ENCODE results near the gene ZNF532.
A peak's percentile ranks its signal among the peaks of the same experiment; 100 is the strongest.

Gene ZNF532

GRCh38 chr18:58937071-58937886 is 72.6 kb downstream of the ZNF532 start:
- no peak for DNase-seq (ENCODE audit: low spot score)

GRCh38 chr18:58937887-58938267 is 73.2 kb downstream of the ZNF532 start:
- DNase-seq (ENCODE audit: low spot score) = no peak

GRCh38 chr18:58941426-58942099 is 76.9 kb downstream of the ZNF532 start:
- DNase-seq (ENCODE audit: low spot score) = no peak

GRCh38 chr18:58943896-58944295 is 79.2 kb downstream of the ZNF532 start:
- DNase-seq (ENCODE audit: low spot score) = no peak

GRCh38 chr18:58947136-58947732 is 82.6 kb downstream of the ZNF532 start:
- DNase-seq (ENCODE audit: low spot score) = no peak

- DNase-seq (ENCODE audit: low spot score) = no peak
Observed at GRCh38 chr18:58949031-58949430, 84.4 kb downstream of the ZNF532 start.

- DNase-seq (ENCODE audit: low spot score) = no peak
Observed at GRCh38 chr18:58951986-58952702, 87.5 kb downstream of the ZNF532 start.

- DNase-seq (ENCODE audit: low spot score) = no peak
Observed at GRCh38 chr18:58952858-58953257, 88.2 kb downstream of the ZNF532 start.

GRCh38 chr18:58953627-58954026 is 89.0 kb downstream of the ZNF532 start:
- no peak for DNase-seq (ENCODE audit: low spot score)

- DNase-seq (ENCODE audit: low spot score) = no peak
Observed at GRCh38 chr18:58955001-58955400, 90.3 kb downstream of the ZNF532 start.

- DNase-seq (ENCODE audit: low spot score) = no peak
Observed at GRCh38 chr18:58955738-58956137, 91.1 kb downstream of the ZNF532 start.

GRCh38 chr18:58958628-58959027 is 94.0 kb downstream of the ZNF532 start:
- peak; percentile 5 for DNase-seq (ENCODE audit: low spot score)

GRCh38 chr18:58960508-58960907 is 95.8 kb downstream of the ZNF532 start:
- DNase-seq (ENCODE audit: low spot score) = no peak

GRCh38 chr18:58960946-58961722 is 96.5 kb downstream of the ZNF532 start:
- no peak for DNase-seq (ENCODE audit: low spot score)

GRCh38 chr18:58962336-58962735 is 97.7 kb downstream of the ZNF532 start:
- no peak for DNase-seq (ENCODE audit: low spot score)

- DNase-seq (ENCODE audit: low spot score) = no peak
Observed at GRCh38 chr18:58965291-58966004, 100.8 kb downstream of the ZNF532 start.

- no peak for DNase-seq (ENCODE audit: low spot score)
Observed at GRCh38 chr18:58966005-58966677, 101.5 kb downstream of the ZNF532 start.

- no peak for DNase-seq (ENCODE audit: low spot score)
Observed at GRCh38 chr18:58966704-58967103, 102.0 kb downstream of the ZNF532 start.

- no peak for DNase-seq (ENCODE audit: low spot score)
Observed at GRCh38 chr18:58967751-58968254, 103.1 kb downstream of the ZNF532 start.
